Measurements from ENCODE around the gene TSEN54. TPM values are rescaled to one million over a fixed set of nuclear protein-coding genes. Genes with fewer than 3 reads are reported as not detected.
"Not testable (repeated sequence)": the region's sequence is repeated elsewhere in the genome, so short reads cannot be mapped to it uniquely, and the experiment has no call there.

The TSEN54 gene
- total RNA-seq, 2 donors from 2014 or later = 37.5 to 106 TPM

DNA sequence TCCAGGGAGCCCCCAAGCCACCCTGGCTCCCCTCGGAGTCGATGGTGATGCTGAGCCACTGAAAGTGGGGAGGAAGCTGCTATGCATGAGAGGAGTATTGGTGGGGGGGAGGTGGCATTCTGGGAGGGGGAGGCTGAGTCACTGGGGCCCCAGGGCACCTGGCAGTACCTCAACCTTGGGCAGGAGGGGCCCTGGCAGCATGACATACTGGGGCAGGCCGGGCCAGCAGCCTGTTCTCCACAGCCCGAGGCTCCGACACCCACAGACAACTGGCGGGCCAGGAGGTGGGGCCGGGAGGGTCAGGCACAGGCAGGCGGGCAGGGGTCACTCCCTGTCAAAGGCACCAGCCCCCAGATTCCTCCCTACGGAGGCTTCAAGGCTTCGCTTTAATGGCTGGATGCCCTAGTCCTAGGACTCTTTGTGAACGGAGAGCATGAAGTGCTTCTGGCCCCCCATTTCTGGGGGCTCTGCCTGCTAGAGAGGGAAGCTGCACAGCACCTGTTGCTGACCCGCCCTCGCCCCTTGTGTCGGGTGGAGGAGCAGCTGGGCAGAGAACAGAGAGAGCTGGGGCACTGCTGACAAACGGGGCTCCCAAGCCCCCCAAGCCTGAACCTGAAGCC is 1.9 kb upstream of the TSEN54 start:
- Mint-ChIP-seq H3K27ac (no peak overlapping the region), H3K4me1 (ENCODE audit: low read depth in 2 of 2) (peaks cover 20 to 21% of the 10 kb centered on the region in 2 donors), H3K4me3 (no peak overlapping the region), H3K9me3 (no peaks in the 10 kb centered on the region), H3K36me3 (peaks cover 6% of the 10 kb centered on the region), H3K27me3 (no peaks in the 10 kb centered on the region)
- ATAC-seq = no peak
- DNase-seq (ENCODE audit: low spot score) = no peak

DNA sequence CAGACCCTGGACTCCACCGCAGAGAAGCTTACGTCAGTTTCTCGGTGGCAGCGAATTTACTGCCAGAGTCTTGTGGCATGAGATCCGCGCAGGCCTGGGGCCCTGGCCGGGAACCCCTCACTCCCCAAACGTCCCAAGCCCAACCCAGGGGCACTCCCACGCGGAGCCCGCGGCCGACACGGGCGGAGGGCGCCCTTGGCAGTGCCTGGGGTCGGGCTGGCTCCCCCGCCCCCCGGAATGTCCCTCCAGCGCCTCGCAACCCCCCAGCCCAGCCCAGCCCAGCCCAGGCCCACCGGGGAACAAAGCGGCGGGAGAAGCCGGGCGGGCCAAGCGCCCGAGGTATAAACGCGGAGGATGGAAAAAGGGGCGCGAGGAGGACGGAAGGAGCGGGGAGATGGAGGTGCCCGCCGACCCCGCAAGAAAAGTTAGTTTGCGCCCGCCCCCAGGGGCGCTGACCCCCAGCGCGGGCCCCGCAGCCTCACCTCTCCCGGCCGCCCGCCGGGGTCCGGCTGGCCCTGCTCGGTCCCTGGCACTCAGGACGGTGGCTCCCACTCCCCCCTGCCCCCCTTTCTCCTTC is 1.3 kb upstream of the TSEN54 start:
- H3K4me1 Mint-ChIP-seq (ENCODE audit: low read depth in 2 of 2) = peaks cover 21 to 23% of the 10 kb centered on the region in 2 donors
- DNase-seq (ENCODE audit: low spot score) (no peak), ATAC-seq (no peak)
- H3K36me3 Mint-ChIP-seq = peaks cover 10% of the 10 kb centered on the region
- no peaks in the 10 kb centered on the region for H3K9me3 Mint-ChIP-seq
- H3K27me3 Mint-ChIP-seq = no peaks in the 10 kb centered on the region
- no peak overlapping the region for H3K27ac Mint-ChIP-seq
- H3K4me3 Mint-ChIP-seq = peak overlapping the region; percentile 66

DNA sequence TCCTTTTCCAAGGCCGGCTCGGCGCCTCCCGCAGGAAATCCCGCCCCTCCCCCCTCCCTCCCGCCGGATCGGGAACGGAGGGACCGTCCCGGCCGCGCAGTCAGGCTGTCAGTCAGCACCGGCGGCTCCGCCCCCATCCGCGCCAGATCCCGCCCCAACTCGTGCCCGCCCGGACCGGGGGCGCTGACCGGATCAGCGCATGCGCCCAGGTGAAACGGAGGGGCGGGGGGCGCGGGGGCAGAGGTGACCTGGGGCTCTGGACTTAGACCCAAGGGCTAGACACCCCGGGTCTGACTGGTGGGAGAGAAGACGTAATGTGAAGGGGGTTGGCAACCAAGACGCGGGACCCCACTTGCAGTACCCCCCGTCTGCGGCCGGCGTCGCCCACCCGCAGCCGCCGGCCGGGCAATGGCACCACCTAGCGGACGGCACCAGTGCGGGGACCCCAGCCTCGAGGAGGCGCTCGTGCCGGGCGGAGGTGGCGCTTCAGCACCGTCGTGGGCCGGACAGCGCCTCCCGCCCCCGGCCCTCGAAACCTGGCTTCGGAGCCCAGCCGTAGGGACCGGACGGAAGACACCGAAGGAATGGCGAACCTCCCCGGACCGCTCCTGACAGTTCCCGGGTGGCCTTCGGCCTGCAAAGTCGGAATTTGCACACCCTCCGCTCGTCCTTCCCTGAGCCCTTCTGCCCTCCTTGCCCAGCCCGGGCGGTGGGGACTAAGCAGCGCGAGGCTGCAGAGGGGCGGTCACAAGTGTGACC is 653 bp upstream of the TSEN54 start, which contains the start of gene CASKIN2:
CASKIN2 (minus strand) TSS at position 42 of the 759 bp plus-strand sequence. CDS start 1,733 bp downstream, outside the sequence.
- H3K4me3 Mint-ChIP-seq = peak within 1 kb of the TSS; percentile 66
- H3K27me3 Mint-ChIP-seq = no peaks in the 10 kb centered on the region
- ATAC-seq (peak; percentile 73 to 78), DNase-seq (ENCODE audit: low spot score) (peak; percentile 81)
- H3K9me3 Mint-ChIP-seq = no peaks in the 10 kb centered on the region
- no peak within 1 kb of the TSS for H3K27ac Mint-ChIP-seq
- H3K4me1 Mint-ChIP-seq (ENCODE audit: low read depth in 2 of 2) = peaks cover 21 to 23% of the 10 kb centered on the region in 2 donors
- H3K36me3 Mint-ChIP-seq = peaks cover 10% of the 10 kb centered on the region

DNA sequence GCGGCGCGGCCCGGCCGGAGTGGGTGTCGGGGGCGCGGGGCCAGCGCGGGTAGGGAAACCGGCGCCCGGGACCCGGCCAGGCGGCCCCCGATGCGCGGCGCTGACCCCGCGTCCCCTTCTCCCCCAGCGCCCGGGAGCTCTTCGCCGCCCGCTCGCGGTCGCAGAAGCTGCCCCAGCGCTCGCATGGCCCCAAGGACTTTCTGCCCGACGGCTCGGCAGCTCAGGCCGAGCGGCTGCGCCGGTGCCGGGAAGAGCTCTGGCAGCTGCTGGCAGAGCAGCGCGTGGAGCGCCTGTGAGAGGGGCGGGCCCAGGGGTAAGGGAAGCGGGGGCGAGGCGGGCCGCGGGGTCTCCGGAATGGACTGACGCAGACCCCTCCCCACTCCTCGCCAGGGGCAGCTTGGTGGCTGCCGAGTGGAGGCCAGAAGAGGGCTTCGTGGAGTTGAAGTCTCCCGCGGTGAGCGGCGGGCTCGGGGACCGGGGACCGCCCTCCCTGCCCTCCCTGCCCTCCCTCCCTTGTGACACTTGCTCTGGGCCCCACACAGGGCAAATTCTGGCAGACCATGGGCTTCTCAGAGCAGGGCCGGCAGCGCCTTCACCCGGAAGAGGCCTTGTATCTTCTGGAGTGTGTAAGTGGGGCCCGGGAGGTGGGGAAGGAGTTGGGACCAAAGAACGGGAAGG is 430 bp downstream of the TSEN54 start:
- no peak for DNase-seq (ENCODE audit: low spot score)

GRCh38 chr17:75517297-75517865 is 1.1 kb downstream of the TSEN54 start:
- peak overlapping the region; percentile 54 to 65 for H3K27ac Mint-ChIP-seq
- no peak for DNase-seq (ENCODE audit: low spot score)
- no peaks in the 10 kb centered on the region for H3K9me3 Mint-ChIP-seq
- peaks cover 10% of the 10 kb centered on the region for H3K36me3 Mint-ChIP-seq
- no peak for ATAC-seq
- H3K4me3 Mint-ChIP-seq = peak overlapping the region; percentile 89
- H3K4me1 Mint-ChIP-seq (ENCODE audit: low read depth in 2 of 2) = peaks cover 21 to 23% of the 10 kb centered on the region in 2 donors
- no peaks in the 10 kb centered on the region for H3K27me3 Mint-ChIP-seq

More for the DNA sequence above, 430 bp downstream of the TSEN54 start:
- peak overlapping the region; percentile 54 to 65 for H3K27ac Mint-ChIP-seq
- H3K4me3 Mint-ChIP-seq = peak overlapping the region; percentile 89
- peaks cover 10% of the 10 kb centered on the region for H3K36me3 Mint-ChIP-seq
- no peaks in the 10 kb centered on the region for H3K27me3 Mint-ChIP-seq
- H3K4me1 Mint-ChIP-seq (ENCODE audit: low read depth in 2 of 2) = peaks cover 21 to 23% of the 10 kb centered on the region in 2 donors
- ATAC-seq = peak; percentile 25 to 29
- H3K9me3 Mint-ChIP-seq = no peaks in the 10 kb centered on the region

DNA sequence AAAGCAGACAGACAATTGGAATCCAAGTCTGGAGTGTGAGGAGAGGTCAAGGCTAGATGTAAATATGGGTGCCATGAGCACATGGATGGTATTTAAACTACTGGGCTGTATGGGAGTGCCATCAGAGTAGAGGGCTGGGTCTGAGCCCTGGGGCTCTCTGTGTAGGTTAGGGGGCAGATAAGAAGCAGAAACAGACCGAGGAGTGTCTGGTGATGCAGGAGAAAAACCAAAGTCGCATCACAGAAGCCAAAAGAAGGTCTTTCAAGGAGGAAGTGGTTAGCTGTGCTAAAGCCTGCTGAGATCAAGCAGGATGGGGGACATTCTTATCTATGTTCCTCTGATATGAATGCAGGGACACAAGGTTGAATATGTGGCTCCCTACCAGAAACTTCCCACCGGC is 1.9 kb downstream of the TSEN54 start:
- peak in 1 of 2 donors; percentile 7 for ATAC-seq
- no peak for DNase-seq (ENCODE audit: low spot score)

DNA sequence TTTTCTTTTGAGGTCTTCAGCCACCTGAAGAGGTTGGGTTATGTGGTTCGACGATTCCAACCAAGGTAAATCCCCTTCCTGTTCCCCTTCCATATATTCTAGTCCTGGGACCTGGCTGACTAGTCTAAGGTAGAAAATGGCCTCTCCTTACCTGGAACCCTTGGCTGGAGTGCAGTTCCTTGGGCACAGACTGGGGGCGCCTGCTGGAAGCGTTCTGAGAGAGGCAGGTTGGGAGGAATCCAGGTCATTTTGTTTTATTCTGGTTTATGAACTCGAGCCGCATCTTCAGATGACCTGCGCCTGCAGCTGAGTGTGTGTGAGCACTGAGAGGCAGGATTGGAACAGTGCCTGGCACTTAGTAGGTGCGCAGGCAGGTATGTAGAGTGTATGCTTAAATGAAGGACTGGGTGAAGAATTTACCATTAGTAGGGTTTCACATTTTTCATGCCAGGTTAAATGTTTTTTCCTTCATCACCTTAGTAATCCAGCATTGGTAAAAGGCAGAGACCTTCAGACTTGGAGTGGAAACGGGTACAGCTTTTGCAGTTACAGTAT is 2.7 kb downstream of the TSEN54 start:
- Mint-ChIP-seq H3K4me3 (peak overlapping the region; percentile 89), H3K27ac (peak overlapping the region; percentile 54 to 65), H3K4me1 (ENCODE audit: low read depth in 2 of 2) (peaks cover 21 to 23% of the 10 kb centered on the region in 2 donors), H3K36me3 (peaks cover 10% of the 10 kb centered on the region), H3K9me3 (no peaks in the 10 kb centered on the region), H3K27me3 (no peaks in the 10 kb centered on the region)
- ATAC-seq = no peak
- no peak for DNase-seq (ENCODE audit: low spot score)

More for the DNA sequence above, 1.9 kb downstream of the TSEN54 start:
- H3K4me3 Mint-ChIP-seq = peak overlapping the region; percentile 89
- peak overlapping the region; percentile 54 to 65 for H3K27ac Mint-ChIP-seq
- H3K4me1 Mint-ChIP-seq (ENCODE audit: low read depth in 2 of 2) = peaks cover 21 to 23% of the 10 kb centered on the region in 2 donors
- peaks cover 10% of the 10 kb centered on the region for H3K36me3 Mint-ChIP-seq
- H3K27me3 Mint-ChIP-seq = no peaks in the 10 kb centered on the region
- H3K9me3 Mint-ChIP-seq = no peaks in the 10 kb centered on the region

- H3K9me3 Mint-ChIP-seq; H3K4me3 Mint-ChIP-seq; H3K27ac Mint-ChIP-seq; DNase-seq (ENCODE audit: low spot score); ATAC-seq; H3K27me3 Mint-ChIP-seq: not testable (repeated sequence)
- peaks cover 21 to 28% of the 10 kb centered on the region in 2 donors for H3K4me1 Mint-ChIP-seq (ENCODE audit: low read depth in 2 of 2)
- H3K36me3 Mint-ChIP-seq = peaks cover 10% of the 10 kb centered on the region
Measured at GRCh38 chr17:75520413-75520812, 4.1 kb downstream of the TSEN54 start.

DNA sequence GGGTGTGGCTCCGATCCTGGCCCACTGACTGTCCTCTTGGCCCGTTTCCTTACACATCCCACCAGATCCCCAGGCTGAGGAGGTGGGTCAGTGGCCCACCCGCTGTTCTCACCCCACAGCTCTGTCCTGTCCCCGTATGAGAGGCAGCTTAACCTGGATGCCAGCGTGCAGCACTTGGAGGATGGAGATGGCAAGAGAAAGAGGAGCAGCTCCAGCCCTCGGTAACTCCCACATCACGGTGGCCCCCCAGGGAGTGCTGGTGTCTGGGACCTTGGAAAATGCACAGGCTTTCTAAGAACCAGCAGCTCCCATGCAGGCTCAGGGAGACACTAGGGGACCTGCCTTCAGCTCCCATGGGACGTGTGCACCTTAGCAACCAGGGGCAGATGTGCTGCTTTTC is 5.0 kb downstream of the TSEN54 start:
- DNase-seq (ENCODE audit: low spot score) (no peak), ATAC-seq (no peak)
- Mint-ChIP-seq H3K27me3 (no peaks in the 10 kb centered on the region), H3K4me1 (ENCODE audit: low read depth in 2 of 2) (peaks cover 21 to 29% of the 10 kb centered on the region in 2 donors), H3K36me3 (peaks cover 10% of the 10 kb centered on the region), H3K4me3 (no peak overlapping the region), H3K27ac (no peak overlapping the region), H3K9me3 (no peaks in the 10 kb centered on the region)

DNA sequence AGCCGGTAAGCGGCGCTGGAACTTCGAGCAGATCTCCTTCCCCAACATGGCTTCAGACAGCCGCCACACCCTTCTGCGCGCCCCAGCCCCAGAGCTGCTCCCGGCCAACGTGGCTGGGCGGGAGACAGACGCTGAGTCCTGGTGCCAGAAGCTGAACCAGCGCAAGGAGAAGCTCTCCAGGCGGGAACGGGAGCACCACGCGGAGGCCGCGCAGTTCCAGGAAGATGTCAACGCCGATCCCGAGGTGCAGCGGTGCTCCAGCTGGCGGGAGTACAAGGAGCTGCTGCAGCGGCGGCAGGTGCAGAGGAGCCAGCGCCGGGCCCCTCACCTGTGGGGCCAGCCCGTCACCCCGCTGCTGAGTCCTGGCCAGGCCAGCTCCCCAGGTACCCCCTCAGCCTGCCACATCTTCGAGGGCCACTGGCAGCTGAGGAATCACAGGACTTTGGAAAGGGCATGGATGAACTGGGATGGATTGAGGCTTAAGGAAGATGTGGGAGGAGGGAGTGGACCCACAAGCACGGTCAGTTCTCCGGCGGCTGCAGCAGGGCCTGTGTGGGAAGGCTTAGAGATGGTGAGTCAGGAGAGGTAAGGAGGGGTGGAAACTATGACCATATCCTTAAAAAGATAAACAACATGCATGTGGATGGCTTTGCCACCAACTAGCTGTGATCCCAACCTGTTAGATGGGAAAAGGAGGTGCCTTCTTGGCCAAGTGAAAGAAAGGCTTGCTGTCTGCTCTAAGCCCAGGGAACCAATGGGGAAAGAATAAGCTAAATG is 5.8 kb downstream of the TSEN54 start:
- H3K4me3 Mint-ChIP-seq = no peak overlapping the region
- DNase-seq (ENCODE audit: low spot score) (no peak), ATAC-seq (no peak)
- peaks cover 10% of the 10 kb centered on the region for H3K36me3 Mint-ChIP-seq
- H3K27ac Mint-ChIP-seq = no peak overlapping the region
- H3K9me3 Mint-ChIP-seq = no peaks in the 10 kb centered on the region
- peaks cover 18 to 37% of the 10 kb centered on the region in 2 donors for H3K4me1 Mint-ChIP-seq (ENCODE audit: low read depth in 2 of 2)
- H3K27me3 Mint-ChIP-seq = no peaks in the 10 kb centered on the region

GRCh38 chr17:75523647-75524046 is 7.3 kb downstream of the TSEN54 start:
- no peak overlapping the region for H3K4me3 Mint-ChIP-seq
- H3K36me3 Mint-ChIP-seq = peaks cover 6% of the 10 kb centered on the region
- H3K27ac Mint-ChIP-seq = no peak overlapping the region

GRCh38 chr17:75524269-75524969 is 8.1 kb downstream of the TSEN54 start:
- Mint-ChIP-seq H3K4me1 (ENCODE audit: low read depth in 2 of 2) (peaks cover 0 to 18% of the 10 kb centered on the region in 2 donors), H3K27me3 (no peaks in the 10 kb centered on the region), H3K27ac (no peak overlapping the region), H3K36me3 (peaks cover 4% of the 10 kb centered on the region), H3K4me3 (peak overlapping the region; percentile 20), H3K9me3 (no peaks in the 10 kb centered on the region)
- DNase-seq (ENCODE audit: low spot score) (no peak), ATAC-seq (no peak)

More at GRCh38 chr17:75523647-75524046, 7.3 kb downstream of the TSEN54 start:
- ATAC-seq (no peak), DNase-seq (ENCODE audit: low spot score) (no peak)
- Mint-ChIP-seq H3K4me1 (ENCODE audit: low read depth in 2 of 2) (peaks cover 3 to 24% of the 10 kb centered on the region in 2 donors), H3K9me3 (no peaks in the 10 kb centered on the region), H3K27me3 (no peaks in the 10 kb centered on the region)
